GM12878 (cell line): Measurements from ENCODE around the gene ZNF444. TPM values are rescaled to one million over a fixed set of nuclear protein-coding genes. Genes with fewer than 3 reads are reported as not detected.

Experiments used
- ATAC-seq: fragments of 200-7000 bp; cut with Tn5 transposase; 3 replicates; pipeline ENCODE4 v1.9.1; 2020; ENCODE audit warnings: mild to moderate bottlenecking, moderate library complexity
- BruUV-seq: library from RNA; stranded (reverse); fragments of 400-500 nt; replicated peaks from 2 replicates; lab custom pipeline; 2021; lab: Mats Ljungman, UMichigan
- CTCF ChIA-PET: fragments of 300-600 bp; sonication (Branson Sonifier 250); formaldehyde crosslinking; extraction: SDS; loops from one replicate; lab custom pipeline; 2021; ENCODE audit warnings: inconsistent platforms; lab: Yijun Ruan, JAX
- POLR2A ChIA-PET: fragments of 350-600 bp; formaldehyde crosslinking; extraction: SDS; loops from one replicate; lab custom pipeline; 2021; ENCODE audit warnings: inconsistent platforms; lab: Charles Lee
- RAD21 ChIA-PET: fragments of 300-600 bp; sonication (Branson Sonifier 250); formaldehyde crosslinking; loops from one replicate; lab custom pipeline; 2023; ENCODE audit warnings: antibody characterized with exemption; ENCODE audit not compliant: unreplicated experiment; lab: Charles Lee
- SMC1A ChIA-PET: fragments of 300-600 bp; sonication (Branson Sonifier 250); formaldehyde crosslinking; loops from one replicate; lab custom pipeline; 2023; ENCODE audit not compliant: unreplicated experiment, uncharacterized antibody; lab: Charles Lee
- DNase-seq: peaks from one replicate; pipeline ENCODE4 v3.0.0-alpha.2; 2011; ENCODE audit warnings: low read depth, low spot score
- FAIRE-seq: peaks from 3 replicates; lab custom pipeline; 2011; peaks lifted over from hg19 to GRCh38; lab: Jason Lieb, UNC
- H2AFZ ChIP-seq: 2 replicates; pipeline ENCODE4 v1.6.0; 2011; ENCODE audit warnings: low read depth, low read length, control low read depth; ENCODE audit not compliant: control insufficient read depth
- H3K27ac ChIP-seq: 2 replicates; pipeline ENCODE4 v1.5.1; 2011; ENCODE audit warnings: control low read depth; ENCODE audit not compliant: control insufficient read depth, insufficient read depth
- H3K27me3 ChIP-seq, 2 experiments: replicated peaks in 1 of 2; 2 replicates each; pipeline versions ENCODE4 v1.6.0 to v1.6.1; 2011; ENCODE audit warnings: low read length in 1 of 2; ENCODE audit not compliant: control insufficient read depth in 2 of 2, insufficient read depth in 2 of 2
- H3K36me3 ChIP-seq, 2 experiments: 2 replicates each; pipeline ENCODE4 v1.5.1; 2011; ENCODE audit warnings: low read length in 1 of 2; ENCODE audit not compliant: control insufficient read depth in 2 of 2, insufficient read depth in 2 of 2
- H3K4me1 ChIP-seq: 2 replicates; pipeline ENCODE4 v1.6.1; 2011; ENCODE audit warnings: mild to moderate bottlenecking, low read length, moderate library complexity, mixed read lengths; ENCODE audit not compliant: control insufficient read depth, insufficient read depth
- H3K4me2 ChIP-seq: 2 replicates; pipeline ENCODE4 v1.6.0; 2011; ENCODE audit warnings: control low read depth; ENCODE audit not compliant: control insufficient read depth, insufficient read depth
- H3K4me3 ChIP-seq: fragments of 200-600 bp; sonication (generic); 2 replicates; pipeline ENCODE4 v1.5.1; 2016
- H3K79me2 ChIP-seq: 2 replicates; pipeline ENCODE4 v1.6.0; 2011; ENCODE audit warnings: low read length; ENCODE audit not compliant: control insufficient read depth, insufficient read depth
- H3K9ac ChIP-seq: 2 replicates; pipeline ENCODE4 v1.8.0; 2011; ENCODE audit warnings: low read length, control low read depth, mixed read lengths; ENCODE audit not compliant: control insufficient read depth, insufficient read depth
- H3K9me3 ChIP-seq: replicated peaks from 3 replicates; pipeline ENCODE4 v1.5.1; 2011; ENCODE audit warnings: mild to moderate bottlenecking, low read length; ENCODE audit not compliant: control insufficient read depth, insufficient read depth
- H4K20me1 ChIP-seq: 2 replicates; pipeline ENCODE4 v1.6.0; 2011; ENCODE audit not compliant: control insufficient read depth, insufficient read depth
- FOS ChIP-seq: IDR thresholded peaks from 3 replicates; pipeline ENCODE4 v1.6.1; 2011; ENCODE audit warnings: borderline replicate concordance; ENCODE audit not compliant: insufficient read length; ENCODE audit errors: extremely low read depth
- JUNB ChIP-seq: IDR thresholded peaks from 2 replicates; pipeline ENCODE4 v1.6.1; 2016; ENCODE audit warnings: antibody characterized with exemption, mild to moderate bottlenecking
- NFYA ChIP-seq: IDR thresholded peaks from 2 replicates; pipeline ENCODE4 v1.6.1; 2011; ENCODE audit warnings: low read depth, mild to moderate bottlenecking, low read length, improper control_type of control experiment, borderline replicate concordance
- SUPT20H ChIP-seq: IDR thresholded peaks from 2 replicates; pipeline ENCODE4 v1.6.1; 2011; ENCODE audit warnings: low read depth, mild to moderate bottlenecking, low read length, moderate library complexity, borderline replicate concordance; ENCODE audit not compliant: control insufficient read depth
- ZBTB40 ChIP-seq: fragments of 450-650 bp; IDR thresholded peaks from 2 replicates; pipeline ENCODE4 v1.6.1; 2016; ENCODE audit warnings: mild to moderate bottlenecking, moderate library complexity, borderline replicate concordance
- whole genome bisulfite sequencing: methylation state at CpG from one replicate; pipeline ENCODE4 v1.1.6; 2016; ENCODE audit warnings: low lambda C conversion rate; ENCODE audit not compliant: insufficient replicate concordance, insufficient coverage; ENCODE audit errors: missing lambda C conversion rate; 5-methylcytosine and 5-hydroxymethylcytosine counted together
- in situ Hi-C: fragments of 300-500 bp; cut with MboI; formaldehyde crosslinking; loops from 9 replicates; pipeline ENCODE4 v1.14.3; 2018; ENCODE audit warnings: mixed read lengths
- intact Hi-C: fragments of 100-400 bp; cut with micrococcal nuclease; formaldehyde crosslinking; loops from one replicate; pipeline ENCODE4 v1.14.2; 2022; ENCODE audit not compliant: unreplicated experiment
- polyA plus RNA-seq, 11 experiments: library from polyadenylated mRNA; depleted of rRNA in 4 of 11; unstranded in 6 of 11; stranded (reverse) in 5 of 11; fragments of >200 nt; fragmentation: Nextera tagmentation in 4 of 11; fragmentation: Illumina TruSeq in 1 of 11; extraction: Ambion mirVana in 4 of 11; extraction: Trizol in 1 of 11; gene quantifications; 1 replicate in 1 of 11; 2 replicates in 10 of 11; pipeline versions ENCODE4 v1.2.1 to v1.2.3, GENCODE V29; 2011 to 2016; ENCODE audit warnings: inconsistent platforms in 2 of 11, missing spikeins in 2 of 11, low read depth in 1 of 11
- total RNA-seq, 4 experiments: library from RNA; depleted of rRNA in 3 of 4; stranded (reverse); fragments of >200 nt in 3 of 4; fragmentation: Illumina TruSeq in 1 of 4; extraction: Trizol in 1 of 4; gene quantifications; 2 replicates each; pipeline versions ENCODE4 v1.2.1 to v1.2.3, GENCODE V29; 2013 to 2021
- TF ChIP-seq, protein P1 (sequence below): IDR thresholded peaks from 2 replicates; pipeline ENCODE4 v1.6.1; 2011; ENCODE audit warnings: borderline replicate concordance, low read depth, mild to moderate bottlenecking, moderate library complexity, low read length; ENCODE audit not compliant: insufficient read depth, poor library complexity, severe bottlenecking

ZNF444 gene
- total and polyA plus RNA-seq, 10 of the 15 experiments (the other 5 are each of a cell fraction or from before 2014, with no cell fraction given): 0.45 to 28.2 (median 11.6) TPM

- no peaks in the 10 kb centered on the region for H3K9me3 ChIP-seq
- peaks cover 24% of the 10 kb centered on the region for H3K4me1 ChIP-seq
- ChIA-PET POLR2A (no interaction called here), SMC1A (no interaction called here), RAD21 (no interaction called here), CTCF (no interaction called here)
- H3K27ac ChIP-seq: no peak overlapping the region
- no peak for FAIRE-seq
- no peak overlapping the region for H2AFZ ChIP-seq
- BruUV-seq: no TSS peak
- H3K4me2 ChIP-seq: no peak overlapping the region; the same call in 1 of the 2 replicates
- H3K27me3 ChIP-seq: no peaks in the 10 kb centered on the region
- in situ Hi-C loops: no loop called here
- DNase-seq: no peak
- ATAC-seq: no peak
- peaks cover 71% of the 10 kb centered on the region for H3K79me2 ChIP-seq
- H3K9ac ChIP-seq: no peak overlapping the region
- H3K4me3 ChIP-seq: no peak overlapping the region
- intact Hi-C loops: no loop called here
- WGBS: 94% methylated on average over 14 of the region's 14 CpGs
- no peak for TF ChIP-seq FOS
- TF ChIP-seq NFYA: no peak
- TF ChIP-seq ZBTB40: no peak
- no peak for TF ChIP-seq SUPT20H
- no peak for TF ChIP-seq JUNB
- TF ChIP-seq, protein P1, sequence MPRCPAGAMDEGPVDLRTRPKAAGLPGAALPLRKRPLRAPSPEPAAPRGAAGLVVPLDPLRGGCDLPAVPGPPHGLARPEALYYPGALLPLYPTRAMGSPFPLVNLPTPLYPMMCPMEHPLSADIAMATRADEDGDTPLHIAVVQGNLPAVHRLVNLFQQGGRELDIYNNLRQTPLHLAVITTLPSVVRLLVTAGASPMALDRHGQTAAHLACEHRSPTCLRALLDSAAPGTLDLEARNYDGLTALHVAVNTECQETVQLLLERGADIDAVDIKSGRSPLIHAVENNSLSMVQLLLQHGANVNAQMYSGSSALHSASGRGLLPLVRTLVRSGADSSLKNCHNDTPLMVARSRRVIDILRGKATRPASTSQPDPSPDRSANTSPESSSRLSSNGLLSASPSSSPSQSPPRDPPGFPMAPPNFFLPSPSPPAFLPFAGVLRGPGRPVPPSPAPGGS: no peak
- H4K20me1 ChIP-seq: no peaks in the 10 kb centered on the region
- peaks cover 1 to 3% of the 10 kb centered on the region in 2 experiments; a peak in 2 of 4 replicates for H3K36me3 ChIP-seq
Measured at GRCh38 chr19:56117376-56117884, 23.7 kb upstream of the ZNF444 start.
